CD1c-positive myeloid dendritic cell (primary cell): ENCODE measurements around the gene VSIG8.
"Not testable (repeated sequence)": the region's sequence is repeated elsewhere in the genome, so short reads cannot be mapped to it uniquely, and the experiment has no call there.

Experiments used
- DNase-seq: peaks from one replicate; pipeline ENCODE4 v3.0.0-alpha.2; 2016; ENCODE audit errors: extremely low spot score

VSIG8 gene, protein sequence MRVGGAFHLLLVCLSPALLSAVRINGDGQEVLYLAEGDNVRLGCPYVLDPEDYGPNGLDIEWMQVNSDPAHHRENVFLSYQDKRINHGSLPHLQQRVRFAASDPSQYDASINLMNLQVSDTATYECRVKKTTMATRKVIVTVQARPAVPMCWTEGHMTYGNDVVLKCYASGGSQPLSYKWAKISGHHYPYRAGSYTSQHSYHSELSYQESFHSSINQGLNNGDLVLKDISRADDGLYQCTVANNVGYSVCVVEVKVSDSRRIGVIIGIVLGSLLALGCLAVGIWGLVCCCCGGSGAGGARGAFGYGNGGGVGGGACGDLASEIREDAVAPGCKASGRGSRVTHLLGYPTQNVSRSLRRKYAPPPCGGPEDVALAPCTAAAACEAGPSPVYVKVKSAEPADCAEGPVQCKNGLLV

GRCh38 chr1:159862557-159862956, at the start of gene VSIG8:
VSIG8 (minus strand) TSS chr1:159862657; CDS start chr1:159862521, 136 bp downstream.
- DNase-seq: no peak

DNA sequence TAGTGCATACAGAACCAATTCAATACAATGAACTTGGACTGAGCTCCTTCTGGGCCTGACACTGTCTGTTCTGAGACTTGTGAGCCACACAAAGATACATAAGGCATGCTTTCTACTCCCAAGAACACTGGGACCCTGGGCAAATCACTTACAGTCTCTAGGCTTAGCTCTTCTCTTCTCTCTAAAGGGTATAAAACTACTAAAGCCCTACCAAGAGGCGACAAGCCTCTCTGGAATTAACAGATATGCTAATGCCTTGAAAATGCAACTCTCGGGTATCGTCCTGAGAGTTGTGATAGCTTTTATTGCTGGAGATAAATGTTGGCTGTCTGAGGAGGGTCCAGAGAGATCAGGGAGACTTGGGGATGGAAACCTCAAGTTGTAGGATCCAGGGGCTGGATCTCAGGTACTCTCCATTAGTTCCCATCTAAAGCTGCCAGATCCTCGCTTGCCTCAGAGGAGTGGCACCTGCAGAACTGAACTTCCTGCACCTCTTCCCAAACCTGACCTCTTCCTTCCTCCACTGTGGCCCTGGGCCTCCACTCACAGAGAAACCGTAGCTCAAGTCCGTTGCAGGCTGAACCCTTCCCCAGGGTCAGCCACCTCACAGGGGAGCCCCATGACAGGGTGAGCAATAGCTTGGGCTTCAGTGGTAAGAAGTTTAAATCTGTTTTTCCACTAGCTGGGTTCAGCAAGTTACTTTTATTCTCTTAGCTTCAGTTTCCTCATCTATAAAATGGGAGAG, 49.0 kb upstream of the VSIG8 start:
- peak; percentile 20 for DNase-seq

- DNase-seq: no peak
Measured at GRCh38 chr1:159908031-159908940, 45.8 kb upstream of the VSIG8 start.

- DNase-seq: no peak
Measured at GRCh38 chr1:159906960-159907359, 44.5 kb upstream of the VSIG8 start.

DNA sequence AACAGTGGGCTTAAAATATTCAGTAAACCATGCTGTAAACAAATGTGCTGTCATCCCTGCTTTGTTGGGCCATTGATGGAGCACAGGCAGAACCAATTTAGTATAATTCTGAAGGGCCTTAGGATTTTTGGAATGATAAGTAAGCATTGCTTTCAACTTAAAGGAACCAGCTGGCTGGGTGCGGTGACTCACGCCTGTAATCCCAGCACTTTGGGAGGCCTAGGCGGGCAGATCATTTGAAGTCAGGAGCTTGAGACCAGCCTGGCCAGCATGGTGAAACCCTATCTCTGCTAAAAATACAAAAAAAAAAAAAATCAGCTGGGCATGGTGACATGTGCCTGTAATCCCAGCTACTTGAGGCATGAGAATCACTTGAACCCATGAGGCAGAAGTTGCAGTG, 41.6 kb upstream of the VSIG8 start:
- DNase-seq: not testable (repeated sequence)

GRCh38 chr1:159902541-159902940, 40.1 kb upstream of the VSIG8 start:
- DNase-seq: no peak

- no peak for DNase-seq
Measured at GRCh38 chr1:159900755-159901360, 38.4 kb upstream of the VSIG8 start.

- DNase-seq: peak; percentile 80
Measured at GRCh38 chr1:159900086-159900680, 37.7 kb upstream of the VSIG8 start, which contains the start of gene CFAP45. CFAP45 (minus strand) TSS chr1:159900165; CDS start chr1:159900098, 67 bp downstream.

GRCh38 chr1:159899634-159900033, 37.2 kb upstream of the VSIG8 start:
- not testable (repeated sequence) for DNase-seq

- DNase-seq: peak; percentile 38
Measured at GRCh38 chr1:159898527-159898926, 36.1 kb upstream of the VSIG8 start.

GRCh38 chr1:159897962-159898361, 35.5 kb upstream of the VSIG8 start:
- DNase-seq: peak; percentile 85

DNA sequence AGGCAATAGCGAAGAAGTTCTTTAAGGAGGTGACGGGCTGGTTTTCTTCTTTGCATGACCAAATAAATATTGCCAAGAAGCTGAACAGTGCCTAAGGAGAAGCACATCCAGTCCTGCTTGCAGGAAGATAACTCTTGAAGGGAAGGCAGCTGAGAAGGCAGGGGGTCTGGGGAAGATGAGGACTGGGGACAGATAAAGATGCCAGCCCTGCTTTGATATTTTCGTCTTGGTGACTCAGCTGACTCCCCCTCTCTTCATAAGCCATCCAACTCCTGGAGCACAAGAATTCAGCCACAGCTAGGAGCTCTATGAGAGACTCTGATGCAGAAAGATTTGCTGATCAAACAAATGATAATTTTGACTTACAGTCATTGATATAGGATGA, 34.1 kb upstream of the VSIG8 start:
- DNase-seq: no peak

DNA sequence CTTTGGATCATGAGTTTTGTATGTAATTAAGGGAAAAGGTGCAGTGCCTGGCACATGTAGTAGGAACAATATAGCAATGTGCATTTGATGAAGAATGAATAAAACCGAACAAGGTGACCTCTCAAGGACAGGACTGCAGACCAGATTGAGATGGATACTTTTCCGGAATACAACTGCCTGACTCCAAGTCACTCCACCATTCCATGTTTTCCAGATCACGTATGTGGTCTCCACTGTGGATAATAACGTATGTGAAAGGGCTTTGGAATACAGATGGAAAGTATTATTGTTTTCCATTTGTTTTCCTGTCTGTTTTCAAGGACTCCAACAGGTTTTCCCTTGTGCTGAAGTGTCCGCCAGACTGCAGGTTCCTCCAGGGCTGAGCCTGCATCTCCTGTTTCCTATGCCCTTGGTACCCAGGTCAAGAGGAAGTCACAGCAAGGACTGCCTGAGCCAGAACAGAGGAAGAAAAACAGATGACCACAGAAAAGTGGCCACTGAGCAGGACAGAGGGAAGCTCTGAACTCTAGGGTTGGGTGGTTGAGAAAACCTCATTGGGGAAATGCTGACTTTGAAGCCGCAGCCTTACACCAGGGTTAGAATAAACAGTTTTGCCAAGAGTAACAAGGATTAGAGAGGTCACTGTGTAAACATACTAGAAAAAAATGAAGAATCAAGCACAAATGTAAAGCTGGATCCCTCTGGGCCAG, 33.5 kb upstream of the VSIG8 start:
- peak; percentile 62 for DNase-seq

- DNase-seq: no peak
Measured at GRCh38 chr1:159895286-159895685, 32.8 kb upstream of the VSIG8 start.

- DNase-seq: no peak
Measured at GRCh38 chr1:159892944-159893343, 30.5 kb upstream of the VSIG8 start.

- DNase-seq: peak; percentile 93
Measured at GRCh38 chr1:159891275-159892157, 29.1 kb upstream of the VSIG8 start.

GRCh38 chr1:159890390-159890789, 27.9 kb upstream of the VSIG8 start:
- no peak for DNase-seq

GRCh38 chr1:159889821-159890252, 27.4 kb upstream of the VSIG8 start:
- peak; percentile 85 for DNase-seq

DNA sequence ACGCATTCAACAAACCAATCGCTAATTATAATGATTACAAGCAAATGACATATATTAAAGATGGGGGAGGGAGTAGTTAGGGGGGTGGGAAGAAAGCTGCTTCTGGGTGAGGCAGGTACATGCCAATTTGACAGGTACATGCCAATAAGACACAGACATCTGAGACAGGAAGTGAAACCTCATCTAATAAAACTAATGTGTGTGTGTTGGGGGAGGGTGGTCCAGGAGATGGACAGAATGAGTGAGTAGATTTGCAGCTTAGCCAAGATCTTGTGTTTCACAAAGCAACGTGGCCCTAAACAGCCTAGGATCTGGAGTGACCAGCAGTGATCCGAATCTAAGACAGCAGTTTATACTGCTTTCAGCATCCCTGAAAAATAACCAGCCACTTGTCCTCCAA, 26.7 kb upstream of the VSIG8 start:
- DNase-seq: no peak
